ENCODE measurements around the gene TGFBR1.

DNA sequence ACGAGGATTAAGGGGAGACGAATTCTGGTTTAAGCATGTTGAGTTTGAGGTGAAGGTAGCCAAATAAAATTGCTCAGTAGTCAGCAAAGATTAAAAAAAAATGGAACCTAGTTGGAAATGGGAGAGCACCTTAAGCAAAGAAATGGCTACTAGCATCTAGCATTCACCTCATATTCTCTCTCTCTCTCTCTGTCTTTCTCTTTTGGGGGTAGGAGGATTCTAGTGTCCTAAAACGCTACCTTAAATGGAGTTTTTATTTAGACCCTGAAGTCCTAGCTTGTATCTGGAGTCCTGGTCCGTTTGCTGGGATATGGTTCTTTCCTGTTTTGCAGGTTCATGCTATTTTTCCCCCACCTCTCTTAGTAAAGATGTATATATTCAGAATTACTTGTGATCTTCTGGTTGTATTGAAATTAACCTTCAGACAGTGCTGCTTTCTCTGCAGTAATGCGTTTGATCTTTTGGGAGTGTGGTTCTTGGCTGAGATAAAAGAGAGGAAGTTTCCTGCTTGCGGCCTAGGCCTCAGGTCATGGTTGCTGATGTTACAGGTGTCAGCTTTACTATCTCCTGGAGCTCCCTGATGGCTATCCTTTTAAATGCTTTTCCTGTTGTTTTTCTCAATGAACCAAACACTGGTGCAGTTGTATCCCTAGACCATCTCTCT lies 8.0 kb downstream of the TGFBR1 start:
- no peak for TF ChIP-seq EZH2 (IDR thresholded peaks at IDR 0.05)
- TF ChIP-seq POLR2AphosphoS5 (IDR thresholded peaks at IDR 0.05; ENCODE audit: borderline replicate concordance, low read depth, low read length), result no peak
